HepG2 (cell line): Measurements from ENCODE around the gene RAPGEF2. TPM values are rescaled to one million over a fixed set of nuclear protein-coding genes. Genes with fewer than 3 reads are reported as not detected.

ENCODE experiments used
- ATAC-seq: fragments of 200-7000 bp; cut with Tn5 transposase; 3 replicates; pipeline ENCODE4 v1.9.1; 2020; ENCODE audit warnings: mild to moderate bottlenecking, moderate library complexity
- BruUV-seq: library from RNA; stranded (reverse); fragments of 400-500 nt; replicated peaks from 2 replicates; lab custom pipeline; 2021; lab: Mats Ljungman, UMichigan
- CTCF ChIA-PET: fragments of 300-600 bp; formaldehyde crosslinking; extraction: SDS; loops from one replicate; lab custom pipeline; 2021; ENCODE audit warnings: low total read pairs, inconsistent platforms, low intra/inter-chr PET ratio; lab: Yijun Ruan, JAX
- POLR2A ChIA-PET: fragments of 350-600 bp; sonication (Branson Sonifier 250); formaldehyde crosslinking; loops from one replicate; lab custom pipeline; 2020; ENCODE audit warnings: antibody characterized with exemption, inconsistent platforms; lab: Yijun Ruan, JAX
- DNase-seq: peaks from one replicate; pipeline ENCODE4 v3.0.0-alpha.2; 2015; ENCODE audit warnings: low spot score
- FAIRE-seq: peaks from 3 replicates; lab custom pipeline; 2011; peaks lifted over from hg19 to GRCh38; lab: Jason Lieb, UNC
- H2AFZ ChIP-seq: one replicate; pipeline ENCODE4 v1.6.1; 2011; ENCODE audit warnings: low read length, inconsistent platforms
- H3K27ac ChIP-seq: fragments of 300-600 bp; 3 replicates; pipeline ENCODE4 v1.8.0; 2011; ENCODE audit warnings: mixed run types, mild to moderate bottlenecking, mixed read lengths, low read length, inconsistent platforms; ENCODE audit not compliant: insufficient read depth; ENCODE audit errors: extremely low read length
- H3K27me3 ChIP-seq, 2 experiments: fragments of 200-600 bp in 1 of 2; 2 replicates in 1 of 2; 3 replicates in 1 of 2; pipeline versions ENCODE4 v1.6.0 to v1.8.0; 2011; ENCODE audit warnings: low read length in 2 of 2, mild to moderate bottlenecking in 2 of 2, moderate library complexity in 2 of 2, inconsistent platforms in 1 of 2; ENCODE audit not compliant: insufficient read depth in 2 of 2, control insufficient read depth in 1 of 2
- H3K36me3 ChIP-seq, 2 experiments: fragments of 200-600 bp in 1 of 2; replicated peaks in 1 of 2; 2 replicates in 1 of 2; 3 replicates in 1 of 2; pipeline versions ENCODE4 v1.5.1 to v1.8.0; 2011; ENCODE audit warnings: low read length in 2 of 2, inconsistent platforms in 1 of 2; ENCODE audit not compliant: insufficient read depth in 2 of 2, control insufficient read depth in 1 of 2
- H3K4me1 ChIP-seq: 2 replicates; pipeline ENCODE4 v1.5.1; 2012; ENCODE audit warnings: low read length, inconsistent platforms; ENCODE audit not compliant: insufficient read depth
- H3K4me2 ChIP-seq: 2 replicates; pipeline ENCODE4 v1.6.0; 2011; ENCODE audit warnings: low read depth, low read length, inconsistent platforms
- H3K4me3 ChIP-seq, 3 experiments: fragments of 200-600 bp in 1 of 3; sonication (generic), shearing (Covaris generic) in 1 of 3; replicated peaks in 1 of 3; 2 replicates each; pipeline ENCODE4 v1.5.1; 2011 to 2016; ENCODE audit warnings: low read length in 3 of 3, inconsistent platforms in 2 of 3, low read depth in 2 of 3, mild to moderate bottlenecking in 2 of 3, control low read depth in 1 of 3, mixed read lengths in 1 of 3; ENCODE audit not compliant: insufficient read depth in 1 of 3
- H3K79me2 ChIP-seq: one replicate; pipeline ENCODE4 v1.6.1; 2011; ENCODE audit warnings: low read length, inconsistent platforms; ENCODE audit not compliant: insufficient read depth
- H3K9ac ChIP-seq: 2 replicates; pipeline ENCODE4 v1.6.0; 2011; ENCODE audit warnings: mild to moderate bottlenecking, low read depth, low read length, inconsistent platforms; ENCODE audit not compliant: insufficient read depth
- H3K9me3 ChIP-seq: 2 replicates; pipeline ENCODE4 v1.5.1; 2012; ENCODE audit warnings: mild to moderate bottlenecking, low read length
- H4K20me1 ChIP-seq: 2 replicates; pipeline ENCODE4 v1.6.0; 2011; ENCODE audit warnings: inconsistent platforms, mild to moderate bottlenecking, low read length, moderate library complexity; ENCODE audit not compliant: insufficient read depth
- CBFB ChIP-seq: sonication (generic); formaldehyde crosslinking; IDR thresholded peaks from 2 replicates; pipeline ENCODE4 v1.4.0; 2020; ENCODE audit warnings: missing genetic modification reagents
- CBX1 ChIP-seq: IDR thresholded peaks from one replicate; pipeline ENCODE4 v1.6.1; 2016; ENCODE audit warnings: antibody characterized with exemption, low read depth
- CENPX ChIP-seq: sonication (generic); formaldehyde crosslinking; IDR thresholded peaks from 2 replicates; pipeline ENCODE4 v1.9.0; 2021; ENCODE audit warnings: mild to moderate bottlenecking, missing genetic modification reagents, moderate library complexity
- FOXK2 ChIP-seq: fragments of 450-650 bp; IDR thresholded peaks from 2 replicates; pipeline ENCODE4 v1.6.1; 2016
- FOXP4 ChIP-seq: sonication (generic); formaldehyde crosslinking; IDR thresholded peaks from 2 replicates; pipeline ENCODE4 v1.4.0; 2020; ENCODE audit warnings: missing genetic modification reagents
- HOXD1 ChIP-seq: sonication (generic); formaldehyde crosslinking; IDR thresholded peaks from 2 replicates; pipeline ENCODE4 v1.5.0; 2020; ENCODE audit warnings: missing genetic modification reagents
- NKX3-1 ChIP-seq: sonication (generic); formaldehyde crosslinking; IDR thresholded peaks from 2 replicates; pipeline ENCODE4 v1.5.0; 2020; ENCODE audit warnings: missing genetic modification reagents
- PHF5A ChIP-seq: IDR thresholded peaks from one replicate; pipeline ENCODE4 v1.6.1; 2018; ENCODE audit warnings: low read depth, missing genetic modification reagents; ENCODE audit not compliant: unreplicated experiment
- TSC22D2 ChIP-seq: sonication (generic); formaldehyde crosslinking; IDR thresholded peaks from 2 replicates; pipeline ENCODE4 v1.5.1; 2020; ENCODE audit warnings: missing genetic modification reagents, mild to moderate bottlenecking, borderline replicate concordance
- ZC3H13 ChIP-seq: sonication (generic); formaldehyde crosslinking; IDR thresholded peaks from 2 replicates; pipeline ENCODE4 v1.8.1; 2023; ENCODE audit warnings: mild to moderate bottlenecking, missing genetic modification reagents, moderate library complexity
- ZFP1 ChIP-seq: IDR thresholded peaks from 2 replicates; pipeline ENCODE4 v1.6.1; 2016
- ZNF747 ChIP-seq: sonication (generic); formaldehyde crosslinking; IDR thresholded peaks from 2 replicates; pipeline ENCODE4 v1.8.1; 2023; ENCODE audit warnings: missing genetic modification reagents, mild to moderate bottlenecking, borderline replicate concordance
- ZNF788 ChIP-seq: sonication (generic); formaldehyde crosslinking; IDR thresholded peaks from 2 replicates; pipeline ENCODE4 v1.5.0; 2020; ENCODE audit warnings: mild to moderate bottlenecking, missing genetic modification reagents, borderline replicate concordance
- ZZZ3 ChIP-seq: sonication (generic); formaldehyde crosslinking; IDR thresholded peaks from 2 replicates; pipeline ENCODE4 v1.4.0; 2020; ENCODE audit warnings: missing genetic modification reagents, mild to moderate bottlenecking, borderline replicate concordance
- WGBS: methylation state at CpG from one replicate; pipeline ENCODE4 v1.1.6; 2017; ENCODE audit warnings: low lambda C conversion rate; 5-methylcytosine and 5-hydroxymethylcytosine counted together
- in situ Hi-C: cut with HindIII; loops from 2 replicates; pipeline ENCODE4 v1.10.0; 2017; ENCODE audit warnings: low pct_unique_long_range_greater_than_20kb; ENCODE audit not compliant: extremely low pct_ligation_motif_present
- intact Hi-C: fragments of 100-400 bp; cut with micrococcal nuclease; formaldehyde crosslinking; loops from one replicate; pipeline ENCODE4 v1.10.0; 2022; ENCODE audit not compliant: unreplicated experiment
- polyA plus RNA-seq, 8 experiments: library from polyadenylated mRNA; depleted of rRNA in 3 of 8; stranded (reverse) in 7 of 8; unstranded in 1 of 8; fragments of >200 nt; fragmentation: Illumina TruSeq in 4 of 8; extraction: Trizol in 4 of 8; gene quantifications; 2 replicates each; pipeline versions ENCODE4 v1.2.1 to v1.2.3, GENCODE V29; 2011 to 2016; ENCODE audit warnings: low read depth in 4 of 8, missing spikeins in 1 of 8, mixed read lengths in 1 of 8; ENCODE audit not compliant: insufficient read depth in 1 of 8
- total RNA-seq, 5 experiments: library from RNA; depleted of rRNA; stranded (reverse); fragments of >200 nt; fragmentation: Illumina TruSeq; extraction: Trizol; gene quantifications; 2 replicates each; pipeline ENCODE4 v1.2.3, GENCODE V29; 2016; ENCODE audit warnings: low read depth in 1 of 5
- TF ChIP-seq, protein P1 (sequence below): sonication (generic); formaldehyde crosslinking; IDR thresholded peaks from 2 replicates; pipeline ENCODE4 v1.5.0; 2020; ENCODE audit warnings: missing genetic modification reagents
- TF ChIP-seq, protein P2 (sequence below): IDR thresholded peaks from 2 replicates; pipeline ENCODE4 v1.6.1; 2012; ENCODE audit warnings: low read length, improper control_type of control experiment
- TF ChIP-seq, protein P3 (sequence below): sonication (generic); formaldehyde crosslinking; IDR thresholded peaks from 2 replicates; pipeline ENCODE4 v1.4.0; 2020; ENCODE audit warnings: mild to moderate bottlenecking, missing genetic modification reagents
- TF ChIP-seq, protein P4 (sequence below): sonication (generic); formaldehyde crosslinking; IDR thresholded peaks from 2 replicates; pipeline ENCODE4 v1.4.0; 2020; ENCODE audit warnings: mild to moderate bottlenecking, low read depth, missing genetic modification reagents

RAPGEF2 gene
- total and polyA plus RNA-seq, 2 of the 13 experiments (the other 11 are each of a cell fraction or from before 2014, with no cell fraction given) = 19.2 to 23.0 TPM

DNA sequence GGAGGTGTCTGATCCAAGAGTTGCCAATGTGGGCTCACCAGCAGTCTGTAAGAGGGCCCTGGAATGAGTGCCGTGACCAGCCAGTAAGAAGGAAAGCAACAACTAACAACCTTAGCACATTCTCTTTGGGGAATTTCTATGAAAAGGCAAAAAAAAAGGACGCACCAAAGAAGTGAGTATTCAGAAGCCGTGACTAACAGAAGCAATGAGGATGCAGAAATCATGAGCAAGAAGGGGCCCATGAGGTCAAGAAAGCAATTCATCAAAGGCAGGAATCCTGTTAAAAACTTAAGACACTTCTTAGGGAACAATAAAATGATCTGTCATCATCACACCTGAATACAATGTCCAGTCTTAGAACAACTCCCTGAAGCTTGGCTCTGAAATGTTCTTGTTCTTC is 260.5 kb downstream of the RAPGEF2 start:
- Histone ChIP-seq H3K4me2 (no peak overlapping the region), H2AFZ (no peak overlapping the region), H3K4me1 (peaks cover 21% of the 10 kb centered on the region), H3K36me3 (peaks cover 4 to 9% of the 10 kb centered on the region in 2 experiments; a peak in 4 of 5 replicates), H3K79me2 (no peaks in the 10 kb centered on the region), H3K9ac (no peak overlapping the region), H4K20me1 (no peaks in the 10 kb centered on the region), H3K4me3 (no peak overlapping the region), H3K27me3 (no peaks in the 10 kb centered on the region), H3K9me3 (no peaks in the 10 kb centered on the region), H3K27ac (no peak overlapping the region)
- ChIA-PET CTCF (no interaction called here), POLR2A (no interaction called here)
- no peak for DNase-seq
- no TSS peak for BruUV-seq
- no peak for ATAC-seq
- WGBS = 93% methylated on average over 3 of the region's 3 CpGs
- no peak for FAIRE-seq
- in situ Hi-C loops (no loop called here), intact Hi-C loops (no loop called here)
- TF ChIP-seq, protein P1, sequence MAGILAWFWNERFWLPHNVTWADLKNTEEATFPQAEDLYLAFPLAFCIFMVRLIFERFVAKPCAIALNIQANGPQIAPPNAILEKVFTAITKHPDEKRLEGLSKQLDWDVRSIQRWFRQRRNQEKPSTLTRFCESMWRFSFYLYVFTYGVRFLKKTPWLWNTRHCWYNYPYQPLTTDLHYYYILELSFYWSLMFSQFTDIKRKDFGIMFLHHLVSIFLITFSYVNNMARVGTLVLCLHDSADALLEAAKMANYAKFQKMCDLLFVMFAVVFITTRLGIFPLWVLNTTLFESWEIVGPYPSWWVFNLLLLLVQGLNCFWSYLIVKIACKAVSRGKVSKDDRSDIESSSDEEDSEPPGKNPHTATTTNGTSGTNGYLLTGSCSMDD (CRISPR knock-in tag) = no peak
- TF ChIP-seq, protein P2, sequence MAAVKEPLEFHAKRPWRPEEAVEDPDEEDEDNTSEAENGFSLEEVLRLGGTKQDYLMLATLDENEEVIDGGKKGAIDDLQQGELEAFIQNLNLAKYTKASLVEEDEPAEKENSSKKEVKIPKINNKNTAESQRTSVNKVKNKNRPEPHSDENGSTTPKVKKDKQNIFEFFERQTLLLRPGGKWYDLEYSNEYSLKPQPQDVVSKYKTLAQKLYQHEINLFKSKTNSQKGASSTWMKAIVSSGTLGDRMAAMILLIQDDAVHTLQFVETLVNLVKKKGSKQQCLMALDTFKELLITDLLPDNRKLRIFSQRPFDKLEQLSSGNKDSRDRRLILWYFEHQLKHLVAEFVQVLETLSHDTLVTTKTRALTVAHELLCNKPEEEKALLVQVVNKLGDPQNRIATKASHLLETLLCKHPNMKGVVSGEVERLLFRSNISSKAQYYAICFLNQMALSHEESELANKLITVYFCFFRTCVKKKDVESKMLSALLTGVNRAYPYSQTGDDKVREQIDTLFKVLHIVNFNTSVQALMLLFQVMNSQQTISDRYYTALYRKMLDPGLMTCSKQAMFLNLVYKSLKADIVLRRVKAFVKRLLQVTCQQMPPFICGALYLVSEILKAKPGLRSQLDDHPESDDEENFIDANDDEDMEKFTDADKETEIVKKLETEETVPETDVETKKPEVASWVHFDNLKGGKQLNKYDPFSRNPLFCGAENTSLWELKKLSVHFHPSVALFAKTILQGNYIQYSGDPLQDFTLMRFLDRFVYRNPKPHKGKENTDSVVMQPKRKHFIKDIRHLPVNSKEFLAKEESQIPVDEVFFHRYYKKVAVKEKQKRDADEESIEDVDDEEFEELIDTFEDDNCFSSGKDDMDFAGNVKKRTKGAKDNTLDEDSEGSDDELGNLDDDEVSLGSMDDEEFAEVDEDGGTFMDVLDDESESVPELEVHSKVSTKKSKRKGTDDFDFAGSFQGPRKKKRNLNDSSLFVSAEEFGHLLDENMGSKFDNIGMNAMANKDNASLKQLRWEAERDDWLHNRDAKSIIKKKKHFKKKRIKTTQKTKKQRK = no peak
- TF ChIP-seq HOXD1 (CRISPR knock-in tag) (no peak), ZZZ3 (CRISPR knock-in tag) (no peak), FOXK2 (no peak), TSC22D2 (CRISPR knock-in tag) (no peak), NKX3-1 (no peak), PHF5A (CRISPR knock-in tag) (no peak), FOXP4 (CRISPR knock-in tag) (no peak), CBX1 (no peak), ZFP1 (CRISPR knock-in tag) (no peak), CBFB (no peak), ZNF788 (no peak), ZC3H13 (CRISPR knock-in tag) (no peak), ZNF747 (CRISPR knock-in tag) (no peak), CENPX (CRISPR knock-in tag) (no peak)
- TF ChIP-seq, protein P3, sequence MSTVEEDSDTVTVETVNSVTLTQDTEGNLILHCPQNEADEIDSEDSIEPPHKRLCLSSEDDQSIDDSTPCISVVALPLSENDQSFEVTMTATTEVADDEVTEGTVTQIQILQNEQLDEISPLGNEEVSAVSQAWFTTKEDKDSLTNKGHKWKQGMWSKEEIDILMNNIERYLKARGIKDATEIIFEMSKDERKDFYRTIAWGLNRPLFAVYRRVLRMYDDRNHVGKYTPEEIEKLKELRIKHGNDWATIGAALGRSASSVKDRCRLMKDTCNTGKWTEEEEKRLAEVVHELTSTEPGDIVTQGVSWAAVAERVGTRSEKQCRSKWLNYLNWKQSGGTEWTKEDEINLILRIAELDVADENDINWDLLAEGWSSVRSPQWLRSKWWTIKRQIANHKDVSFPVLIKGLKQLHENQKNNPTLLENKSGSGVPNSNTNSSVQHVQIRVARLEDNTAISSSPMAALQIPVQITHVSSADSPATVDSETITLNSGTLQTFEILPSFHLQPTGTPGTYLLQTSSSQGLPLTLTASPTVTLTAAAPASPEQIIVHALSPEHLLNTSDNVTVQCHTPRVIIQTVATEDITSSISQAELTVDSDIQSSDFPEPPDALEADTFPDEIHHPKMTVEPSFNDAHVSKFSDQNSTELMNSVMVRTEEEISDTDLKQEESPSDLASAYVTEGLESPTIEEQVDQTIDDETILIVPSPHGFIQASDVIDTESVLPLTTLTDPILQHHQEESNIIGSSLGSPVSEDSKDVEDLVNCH (CRISPR knock-in tag) = no peak
- TF ChIP-seq, protein P4, sequence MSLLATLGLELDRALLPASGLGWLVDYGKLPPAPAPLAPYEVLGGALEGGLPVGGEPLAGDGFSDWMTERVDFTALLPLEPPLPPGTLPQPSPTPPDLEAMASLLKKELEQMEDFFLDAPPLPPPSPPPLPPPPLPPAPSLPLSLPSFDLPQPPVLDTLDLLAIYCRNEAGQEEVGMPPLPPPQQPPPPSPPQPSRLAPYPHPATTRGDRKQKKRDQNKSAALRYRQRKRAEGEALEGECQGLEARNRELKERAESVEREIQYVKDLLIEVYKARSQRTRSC (CRISPR knock-in tag) = no peak
